NCI-H524 (cell line): Measurements from ENCODE around the gene ATL3.
"Not testable (repeated sequence)": the region's sequence is repeated elsewhere in the genome, so short reads cannot be mapped to it uniquely, and the experiment has no call there.

Experiments
- DNase-seq, 2 experiments: peaks; one replicate each; lab custom pipeline; 2025; lab: John Stamatoyannopoulos, UW

ATL3 gene

GRCh38 chr11:63589000-63589399, 82.2 kb downstream of the ATL3 start:
- no peak for DNase-seq

GRCh38 chr11:63586451-63587166, 84.6 kb downstream of the ATL3 start:
- no peak for DNase-seq

DNA sequence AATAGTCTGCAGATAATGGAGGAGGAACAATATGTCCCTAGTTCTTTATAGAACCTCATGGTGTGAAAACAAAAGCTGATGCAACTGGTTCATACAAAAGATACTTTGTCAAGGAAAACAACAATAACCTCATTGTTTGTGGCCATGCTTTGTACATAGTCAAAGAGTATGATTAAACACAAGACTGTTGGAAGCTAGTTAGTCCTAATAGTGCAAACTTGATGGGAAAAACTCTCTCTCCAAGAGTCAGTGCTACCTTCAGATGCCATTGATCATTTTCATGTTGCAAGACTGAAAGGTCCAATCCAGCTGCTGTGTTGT, 87.9 kb downstream of the ATL3 start:
- DNase-seq: no peak

DNA sequence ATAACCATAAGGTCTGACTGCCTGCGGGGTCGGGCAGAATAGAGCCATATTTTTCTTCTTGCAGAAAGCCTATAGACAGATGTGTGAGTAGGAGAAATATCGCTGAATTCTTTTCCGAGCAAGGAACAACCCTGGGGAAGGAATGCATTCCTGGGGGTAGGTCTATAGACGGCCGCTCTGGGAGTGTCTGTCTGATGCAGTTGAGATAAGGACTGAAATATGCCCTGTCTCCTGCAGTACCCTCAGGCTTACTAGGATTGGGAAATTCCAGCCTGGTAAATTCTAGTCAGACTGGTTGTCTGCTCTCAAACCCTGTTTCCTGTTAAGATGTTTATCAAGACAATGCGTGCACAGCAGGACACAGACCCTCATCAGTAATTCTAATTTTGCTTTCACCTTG, 90.0 kb downstream of the ATL3 start:
- not testable (repeated sequence) for DNase-seq

- DNase-seq: not testable (repeated sequence)
These were observed 92.3 kb downstream of the ATL3 start for GRCh38 chr11:63578882-63579281.

DNA sequence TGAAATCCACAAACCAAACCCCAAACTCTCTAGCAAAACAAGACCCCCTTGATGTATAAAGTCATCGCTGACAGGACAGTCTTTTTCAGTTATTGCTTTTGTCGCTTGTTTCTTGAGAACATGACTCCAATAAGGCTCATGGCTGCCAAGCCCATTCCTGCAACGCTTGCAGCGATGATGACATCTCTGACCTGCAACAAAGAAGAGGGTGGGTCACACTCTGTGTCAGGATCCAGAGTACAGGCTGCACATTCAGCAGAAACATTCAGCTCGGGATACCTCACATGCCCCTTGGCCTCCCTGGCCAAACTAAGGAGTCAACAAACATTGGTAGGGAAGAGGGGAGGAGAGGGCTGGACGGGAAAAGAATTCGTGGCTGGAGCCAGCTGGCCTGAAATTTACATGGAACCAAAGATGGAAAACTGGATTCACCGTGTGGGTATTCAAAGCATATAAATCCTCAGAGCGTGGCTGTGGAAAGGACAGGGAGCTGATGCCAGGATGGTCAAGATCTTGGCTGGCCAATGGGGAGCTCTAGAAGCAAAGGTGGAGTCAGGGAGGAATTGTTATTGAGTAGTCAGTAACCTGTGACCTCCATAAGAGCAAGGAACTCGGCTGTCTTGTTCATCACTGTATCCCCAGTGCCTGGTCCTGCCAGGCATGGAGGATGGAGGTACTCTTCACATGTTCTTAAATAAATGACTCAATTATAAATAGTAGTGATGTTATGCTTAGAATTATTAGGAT, 96.1 kb downstream of the ATL3 start:
- no peak for DNase-seq
